Measurements from ENCODE around the gene CEP20.

The CEP20 gene

DNA sequence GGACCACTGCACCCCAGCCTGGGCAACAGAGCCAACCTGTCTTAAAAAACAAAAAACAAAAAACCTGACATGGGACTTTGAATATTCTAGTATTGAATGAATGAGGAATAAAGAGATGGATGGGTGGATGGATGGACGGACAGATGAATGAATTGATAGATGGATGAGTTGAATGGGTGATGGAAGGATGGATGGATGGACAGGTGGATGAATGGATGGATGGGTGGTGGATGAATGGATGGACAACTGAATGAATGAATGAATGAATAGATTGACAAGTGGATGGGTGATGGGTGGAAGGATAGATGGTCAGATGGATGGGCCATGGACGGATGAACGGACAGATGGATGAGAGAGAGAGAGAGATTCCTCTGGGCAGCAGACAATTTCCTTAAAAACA, 22.8 kb upstream of the CEP20 start:
- H3K4me1 Mint-ChIP-seq (ENCODE audit: low read depth in 2 of 2) = peaks cover 3 to 4% of the 10 kb centered on the region in 2 donors
- no peak overlapping the region for H3K27ac Mint-ChIP-seq
- H3K9me3 Mint-ChIP-seq = no peaks in the 10 kb centered on the region
- ATAC-seq (replicated peaks) (no peak), DNase-seq (no peak)
- peaks cover 6 to 7% of the 10 kb centered on the region in 2 donors for H3K27me3 Mint-ChIP-seq
- no peaks in the 10 kb centered on the region for H3K36me3 Mint-ChIP-seq (ENCODE audit: insufficient read depth)
- no peak overlapping the region for H3K4me3 Mint-ChIP-seq

DNA sequence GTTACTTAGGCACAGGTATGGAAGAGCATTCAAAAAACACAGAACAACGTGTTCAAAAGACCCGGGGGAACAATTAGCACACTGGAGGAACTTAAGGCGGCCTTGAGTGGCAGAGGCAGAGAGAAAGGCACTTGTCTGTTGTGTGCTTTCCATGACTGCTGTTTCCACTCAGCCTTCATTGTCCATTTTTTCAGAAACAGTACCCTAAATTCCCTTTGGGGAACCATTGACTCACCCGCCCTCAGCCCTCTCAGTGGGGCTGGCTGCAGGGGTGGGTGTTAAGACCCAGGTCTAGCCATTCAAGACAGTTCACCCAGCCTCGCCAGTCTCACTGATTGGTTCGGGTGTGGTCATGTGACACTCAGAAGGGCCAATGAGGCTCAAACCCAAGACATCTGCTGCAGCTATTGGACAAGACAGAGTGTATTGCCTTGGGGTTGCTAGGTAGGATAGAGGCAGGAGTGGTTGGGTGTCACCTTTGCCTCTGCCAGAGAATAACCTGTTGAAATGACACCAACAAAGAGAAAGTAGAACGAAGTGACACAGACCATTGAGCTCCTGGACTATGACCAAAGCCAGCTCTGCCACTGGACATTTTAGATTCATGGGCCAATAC, 19.6 kb upstream of the CEP20 start:
- ATAC-seq (replicated peaks) = peak; percentile 90
- Mint-ChIP-seq H3K9me3 (no peaks in the 10 kb centered on the region), H3K4me3 (no peak overlapping the region), H3K4me1 (ENCODE audit: low read depth in 2 of 2) (peaks cover 2 to 3% of the 10 kb centered on the region in 2 donors), H3K27me3 (peaks cover 6 to 7% of the 10 kb centered on the region in 2 donors), H3K36me3 (ENCODE audit: insufficient read depth) (no peaks in the 10 kb centered on the region), H3K27ac (no peak overlapping the region)
- peak; percentile 6 to 21 (median 7) for DNase-seq

DNA sequence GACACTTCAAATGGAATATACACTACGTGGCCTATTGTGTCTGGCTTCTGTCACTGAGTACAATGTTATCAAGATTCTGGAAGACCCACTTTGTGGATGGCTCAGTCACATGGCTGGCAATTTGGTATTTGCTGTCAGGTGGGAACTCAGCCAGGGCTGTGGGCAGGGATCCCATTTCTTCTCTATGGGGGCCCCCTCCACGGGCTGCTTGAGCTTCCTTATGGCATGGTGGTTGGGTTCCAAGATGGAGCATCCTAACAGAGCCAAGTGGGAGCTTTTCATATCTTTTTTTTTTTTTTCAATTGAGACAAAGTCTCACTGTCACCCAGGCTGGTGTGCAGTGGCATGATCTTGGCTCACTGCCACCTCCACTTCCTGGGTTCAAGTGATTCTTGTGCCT, 18.0 kb upstream of the CEP20 start:
- H3K9me3 Mint-ChIP-seq = no peaks in the 10 kb centered on the region
- peaks cover 0 to 3% of the 10 kb centered on the region in 2 donors for H3K4me1 Mint-ChIP-seq (ENCODE audit: low read depth in 2 of 2)
- no peak overlapping the region for H3K4me3 Mint-ChIP-seq
- no peak for DNase-seq
- no peak overlapping the region for H3K27ac Mint-ChIP-seq
- H3K27me3 Mint-ChIP-seq = peaks cover 6 to 7% of the 10 kb centered on the region in 2 donors
- H3K36me3 Mint-ChIP-seq (ENCODE audit: insufficient read depth) = no peaks in the 10 kb centered on the region
- ATAC-seq (replicated peaks) = no peak

DNA sequence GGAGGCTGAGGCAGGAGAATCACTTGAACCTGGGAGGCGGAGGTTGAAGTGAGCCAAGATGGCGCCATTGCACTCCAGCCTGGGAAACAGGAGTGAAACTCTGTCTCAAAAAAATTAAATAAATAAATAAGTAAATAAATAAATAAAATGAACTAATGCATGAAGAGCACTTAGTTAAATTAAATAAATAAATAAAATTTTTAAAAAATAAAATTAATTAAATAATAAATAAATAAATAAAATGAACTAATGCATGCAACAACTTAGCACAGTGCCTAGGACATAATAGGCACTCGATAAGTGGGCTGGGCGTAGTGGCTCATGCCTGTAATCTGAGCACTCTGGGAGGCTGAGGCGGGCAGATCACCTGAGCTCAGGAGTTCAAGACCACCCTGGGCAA, 15.6 kb upstream of the CEP20 start:
- Mint-ChIP-seq H3K9me3 (no peaks in the 10 kb centered on the region), H3K36me3 (ENCODE audit: insufficient read depth) (no peaks in the 10 kb centered on the region), H3K4me1 (ENCODE audit: low read depth in 2 of 2) (peaks cover 0 to 3% of the 10 kb centered on the region in 2 donors), H3K27me3 (peaks cover 6 to 7% of the 10 kb centered on the region in 2 donors), H3K4me3 (no peak overlapping the region), H3K27ac (no peak overlapping the region)
- ATAC-seq (replicated peaks) = no peak
- no peak for DNase-seq

DNA sequence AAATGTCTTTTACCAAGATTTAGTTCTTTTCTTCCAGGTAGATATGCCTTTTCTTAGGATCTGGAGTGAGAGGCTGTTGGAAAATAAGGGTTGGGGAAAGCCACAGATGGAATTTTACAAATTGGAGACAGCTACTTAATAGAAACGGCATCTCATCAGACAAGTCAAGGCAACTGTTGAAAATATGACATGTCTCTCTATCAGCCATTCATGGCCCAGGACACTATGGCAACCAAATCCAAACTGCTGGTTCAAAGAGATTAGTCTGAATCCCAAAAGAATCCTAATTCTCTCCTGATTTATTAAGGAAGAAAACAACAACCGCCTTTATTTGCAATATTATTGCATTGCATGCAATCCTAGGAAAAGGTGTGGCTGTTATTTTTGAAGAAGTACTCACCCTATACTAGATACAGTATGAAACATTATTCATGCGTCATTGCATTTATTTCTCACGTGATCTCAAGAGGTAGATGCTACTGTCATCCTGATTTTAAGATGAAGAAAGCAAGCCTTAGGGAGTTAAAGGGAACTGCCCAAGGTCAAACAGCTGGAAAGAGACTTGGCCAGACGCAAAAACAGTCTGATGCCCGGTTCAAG, 12.6 kb upstream of the CEP20 start:
- ATAC-seq (replicated peaks) = no peak
- H3K4me1 Mint-ChIP-seq (ENCODE audit: low read depth in 2 of 2) = no peaks in the 10 kb centered on the region

DNA sequence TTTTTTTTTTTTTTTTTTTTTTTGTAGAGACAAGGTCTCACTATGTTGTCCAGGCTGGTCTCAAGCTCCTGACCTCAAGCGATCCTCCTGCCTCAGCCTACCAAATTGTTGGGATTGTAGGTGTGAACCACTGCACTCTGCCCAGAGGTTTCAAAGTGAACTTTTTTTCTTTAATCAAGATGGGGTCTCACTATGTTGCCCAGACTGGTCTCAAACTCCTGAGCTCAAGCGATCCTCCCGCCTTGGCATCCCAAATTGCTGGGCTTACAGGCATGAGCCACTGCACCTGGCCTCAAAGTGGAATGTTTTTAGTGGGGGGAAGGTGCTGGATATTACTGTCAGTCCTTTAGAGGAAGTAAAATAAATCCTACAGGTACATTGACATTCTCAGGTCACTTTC, 12.0 kb upstream of the CEP20 start:
- ATAC-seq (replicated peaks) (no peak), DNase-seq (no peak)
- H3K9me3 Mint-ChIP-seq = no peaks in the 10 kb centered on the region
- H3K27ac Mint-ChIP-seq = no peak overlapping the region
- H3K4me3 Mint-ChIP-seq = no peak overlapping the region
- no peaks in the 10 kb centered on the region for H3K36me3 Mint-ChIP-seq (ENCODE audit: insufficient read depth)
- H3K4me1 Mint-ChIP-seq (ENCODE audit: low read depth in 2 of 2) = no peaks in the 10 kb centered on the region
- no peaks in the 10 kb centered on the region for H3K27me3 Mint-ChIP-seq

More for the DNA sequence above, 12.6 kb upstream of the CEP20 start:
- no peaks in the 10 kb centered on the region for H3K27me3 Mint-ChIP-seq
- DNase-seq = no peak
- H3K4me3 Mint-ChIP-seq = no peak overlapping the region
- H3K9me3 Mint-ChIP-seq = no peaks in the 10 kb centered on the region
- no peaks in the 10 kb centered on the region for H3K36me3 Mint-ChIP-seq (ENCODE audit: insufficient read depth)
- no peak overlapping the region for H3K27ac Mint-ChIP-seq

DNA sequence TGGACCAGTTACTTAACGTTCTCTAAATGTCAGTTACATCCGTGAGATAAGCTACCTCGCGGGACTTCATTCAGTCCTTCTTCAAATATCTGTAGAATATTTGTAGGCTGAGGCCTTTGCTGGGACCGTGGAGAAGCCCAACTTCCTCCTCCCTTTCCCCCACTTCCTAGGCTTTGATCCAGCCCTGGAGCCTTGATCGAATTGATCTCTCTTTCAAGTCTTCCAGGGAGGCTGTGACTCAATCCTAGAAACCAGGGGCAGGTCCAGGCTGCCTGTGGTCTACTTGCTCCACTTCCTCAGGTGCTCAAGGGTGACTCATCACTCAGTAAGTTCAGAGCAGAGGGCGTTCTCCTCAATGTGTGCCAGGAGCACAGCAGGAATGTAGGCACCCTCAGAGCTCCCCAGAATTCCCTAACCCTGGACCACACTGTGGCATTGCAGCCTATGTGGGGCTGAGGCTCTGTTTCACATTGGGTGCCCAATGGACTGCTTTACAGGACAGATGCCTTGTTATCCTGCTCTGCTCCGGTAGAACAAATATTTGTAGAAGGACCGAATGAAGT, 11.2 kb upstream of the CEP20 start:
- no peak for DNase-seq
- no peaks in the 10 kb centered on the region for H3K4me1 Mint-ChIP-seq (ENCODE audit: low read depth in 2 of 2)
- H3K27ac Mint-ChIP-seq = no peak overlapping the region
- no peaks in the 10 kb centered on the region for H3K36me3 Mint-ChIP-seq (ENCODE audit: insufficient read depth)
- H3K27me3 Mint-ChIP-seq = no peaks in the 10 kb centered on the region
- no peaks in the 10 kb centered on the region for H3K9me3 Mint-ChIP-seq
- no peak for ATAC-seq (replicated peaks)
- H3K4me3 Mint-ChIP-seq = no peak overlapping the region

DNA sequence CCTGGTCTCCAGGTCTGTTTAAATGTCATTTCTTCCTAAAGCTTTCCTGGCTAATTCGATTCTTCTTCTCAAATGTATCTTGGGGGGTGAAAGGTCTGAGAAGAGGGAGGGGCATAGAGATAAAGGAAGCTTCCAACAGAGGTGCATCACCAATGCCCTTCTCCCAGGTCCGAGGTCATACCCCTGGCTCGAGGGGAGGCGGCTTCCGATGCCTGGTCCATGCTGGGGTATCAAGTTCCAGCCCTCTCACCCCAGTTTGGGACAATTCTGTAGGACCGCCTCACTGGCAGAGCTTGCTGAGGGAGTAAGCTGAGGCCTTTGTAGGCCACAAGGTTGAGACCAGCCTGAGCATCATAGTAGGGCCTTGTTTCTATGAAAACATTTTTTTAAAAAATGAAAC, 10.3 kb upstream of the CEP20 start:
- no peaks in the 10 kb centered on the region for H3K9me3 Mint-ChIP-seq
- no peak overlapping the region for H3K4me3 Mint-ChIP-seq
- no peaks in the 10 kb centered on the region for H3K36me3 Mint-ChIP-seq (ENCODE audit: insufficient read depth)
- H3K4me1 Mint-ChIP-seq (ENCODE audit: low read depth in 2 of 2) = no peaks in the 10 kb centered on the region
- H3K27ac Mint-ChIP-seq = peak overlapping the region in 1 of 2 donors; percentile 49
- ATAC-seq (replicated peaks) (no peak), DNase-seq (no peak)
- no peaks in the 10 kb centered on the region for H3K27me3 Mint-ChIP-seq

DNA sequence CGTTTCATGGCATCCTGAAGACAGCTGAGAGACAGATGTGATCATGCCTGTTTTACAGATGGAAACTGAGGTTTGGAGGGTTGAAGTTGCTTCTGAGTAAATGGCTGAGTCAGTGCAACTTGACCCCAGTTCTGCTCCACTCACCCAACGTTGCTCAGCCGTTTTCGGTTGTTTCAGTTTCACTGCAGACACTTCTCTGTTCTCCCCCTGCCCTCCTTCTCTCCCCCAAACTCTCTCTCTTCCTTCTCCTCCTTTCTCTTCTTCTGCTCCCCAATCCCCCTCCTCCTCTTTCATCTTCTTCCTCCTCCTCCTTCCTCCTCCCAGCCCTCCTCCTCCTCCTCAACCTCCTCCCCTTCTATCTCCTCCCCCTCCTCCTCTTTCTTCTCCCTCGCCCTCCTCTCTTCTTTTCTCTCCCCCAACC, 9.4 kb upstream of the CEP20 start:
- no peaks in the 10 kb centered on the region for H3K4me1 Mint-ChIP-seq (ENCODE audit: low read depth in 2 of 2)
- H3K9me3 Mint-ChIP-seq = no peaks in the 10 kb centered on the region
- H3K27me3 Mint-ChIP-seq = no peaks in the 10 kb centered on the region
- H3K4me3 Mint-ChIP-seq = no peak overlapping the region
- H3K27ac Mint-ChIP-seq = peak overlapping the region in 1 of 2 donors; percentile 49
- ATAC-seq (replicated peaks) = no peak
- no peaks in the 10 kb centered on the region for H3K36me3 Mint-ChIP-seq (ENCODE audit: insufficient read depth)
- DNase-seq = no peak

DNA sequence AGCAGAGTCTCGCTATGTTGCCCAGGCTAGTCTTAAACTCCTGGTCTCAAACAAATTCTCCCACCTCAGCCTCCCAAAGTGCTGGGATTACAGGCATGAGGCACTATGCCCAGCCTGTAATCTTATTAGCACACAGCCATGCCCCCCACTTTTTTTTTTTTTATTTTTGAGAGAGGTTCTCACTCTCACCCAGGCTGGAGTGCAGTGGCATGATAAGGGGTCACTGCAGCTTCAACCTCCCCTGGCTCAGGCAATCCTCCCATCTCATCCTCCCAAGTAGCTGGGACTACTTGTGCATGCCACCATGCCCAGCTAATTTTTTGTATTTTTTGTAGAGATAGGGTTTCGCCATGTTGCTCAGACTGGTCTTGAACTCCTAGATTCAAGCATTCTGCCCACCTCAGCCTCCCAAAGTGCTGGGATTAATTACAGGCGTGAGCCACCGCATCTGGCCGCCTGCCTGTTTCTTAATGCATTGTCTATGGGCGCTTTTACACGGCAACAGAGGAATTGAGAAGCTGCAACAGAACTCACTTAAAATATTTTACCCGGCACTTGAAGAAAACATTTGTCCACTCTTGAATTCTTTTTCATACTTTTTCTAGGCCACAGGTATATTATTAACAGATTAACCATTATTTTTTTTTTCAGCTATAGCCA, 8.8 kb upstream of the CEP20 start:
- ATAC-seq (replicated peaks) (no peak), DNase-seq (no peak)
- Mint-ChIP-seq H3K36me3 (ENCODE audit: insufficient read depth) (no peaks in the 10 kb centered on the region), H3K4me1 (ENCODE audit: low read depth in 2 of 2) (no peaks in the 10 kb centered on the region), H3K27ac (peak overlapping the region in 1 of 2 donors; percentile 49), H3K27me3 (no peaks in the 10 kb centered on the region), H3K4me3 (no peak overlapping the region), H3K9me3 (no peaks in the 10 kb centered on the region)

DNA sequence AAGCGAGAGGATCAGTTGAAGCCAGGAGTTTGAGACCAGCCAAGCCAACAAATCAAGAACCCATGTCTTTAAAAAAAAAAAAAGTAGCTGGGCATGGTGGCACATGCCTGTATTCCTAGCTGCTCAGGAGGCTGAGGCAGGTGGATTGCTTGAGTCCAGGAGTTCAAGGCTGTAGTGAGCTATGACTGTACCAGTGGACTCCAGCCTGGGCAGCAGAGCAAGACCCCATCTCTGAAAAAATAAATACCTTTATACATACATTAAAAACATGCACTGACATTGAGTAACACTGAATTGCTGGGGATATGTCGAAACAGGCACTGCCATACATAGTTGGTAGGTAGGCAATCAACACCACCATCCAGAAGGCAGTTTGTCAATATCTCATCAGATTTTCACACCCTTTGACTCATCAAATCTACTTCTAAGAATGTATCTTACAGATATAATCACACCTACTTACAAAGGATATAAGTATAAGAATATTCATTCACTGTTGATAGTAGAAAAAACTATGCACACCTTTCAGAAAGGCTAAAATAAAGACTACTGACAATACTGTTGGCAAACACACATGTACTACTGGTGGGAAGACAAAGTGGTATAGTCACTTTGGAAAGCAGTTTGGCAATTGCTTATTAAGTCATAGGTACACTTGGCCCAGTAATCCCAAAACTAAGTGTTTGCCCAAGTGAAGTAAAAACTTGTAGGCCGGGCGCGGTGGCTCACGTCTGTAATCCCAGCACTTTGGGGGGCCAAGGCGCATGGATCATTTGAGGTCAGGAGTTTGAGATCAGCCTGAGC, 6.4 kb upstream of the CEP20 start:
- no peaks in the 10 kb centered on the region for H3K36me3 Mint-ChIP-seq (ENCODE audit: insufficient read depth)
- H3K4me1 Mint-ChIP-seq (ENCODE audit: low read depth in 2 of 2) = peaks cover 0 to 4% of the 10 kb centered on the region in 2 donors
- no peaks in the 10 kb centered on the region for H3K27me3 Mint-ChIP-seq
- H3K27ac Mint-ChIP-seq = no peak overlapping the region
- H3K9me3 Mint-ChIP-seq = no peaks in the 10 kb centered on the region
- no peak overlapping the region for H3K4me3 Mint-ChIP-seq
- no peak for ATAC-seq (replicated peaks)
- no peak for DNase-seq

DNA sequence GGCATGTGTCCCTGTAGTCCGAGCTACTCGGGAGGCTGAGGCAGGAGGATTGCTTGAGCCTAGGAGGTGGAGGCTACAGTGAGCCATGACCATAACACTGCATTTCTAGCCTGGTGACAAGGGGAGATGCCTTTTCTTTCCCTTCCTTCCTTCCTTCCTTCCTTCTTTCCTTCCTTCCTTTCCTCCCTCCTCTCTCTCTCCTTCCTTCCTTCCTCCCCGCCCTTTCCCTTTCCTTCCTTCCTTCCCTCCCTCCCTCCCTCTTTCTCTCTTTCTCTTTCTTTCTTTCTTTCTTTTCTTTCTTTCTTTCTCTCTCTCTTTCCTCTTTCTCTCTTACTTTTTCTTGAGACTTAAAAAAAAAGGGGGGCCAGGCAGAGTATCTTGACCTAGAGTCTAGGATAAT, 3.1 kb upstream of the CEP20 start:
- H3K36me3 Mint-ChIP-seq (ENCODE audit: insufficient read depth) = peaks cover 9% of the 10 kb centered on the region
- no peak overlapping the region for H3K27ac Mint-ChIP-seq
- DNase-seq (no peak), ATAC-seq (replicated peaks) (no peak)
- H3K9me3 Mint-ChIP-seq = no peaks in the 10 kb centered on the region
- peaks cover 20 to 23% of the 10 kb centered on the region in 2 donors for H3K4me1 Mint-ChIP-seq (ENCODE audit: low read depth in 2 of 2)
- no peaks in the 10 kb centered on the region for H3K27me3 Mint-ChIP-seq
- H3K4me3 Mint-ChIP-seq = no peak overlapping the region

DNA sequence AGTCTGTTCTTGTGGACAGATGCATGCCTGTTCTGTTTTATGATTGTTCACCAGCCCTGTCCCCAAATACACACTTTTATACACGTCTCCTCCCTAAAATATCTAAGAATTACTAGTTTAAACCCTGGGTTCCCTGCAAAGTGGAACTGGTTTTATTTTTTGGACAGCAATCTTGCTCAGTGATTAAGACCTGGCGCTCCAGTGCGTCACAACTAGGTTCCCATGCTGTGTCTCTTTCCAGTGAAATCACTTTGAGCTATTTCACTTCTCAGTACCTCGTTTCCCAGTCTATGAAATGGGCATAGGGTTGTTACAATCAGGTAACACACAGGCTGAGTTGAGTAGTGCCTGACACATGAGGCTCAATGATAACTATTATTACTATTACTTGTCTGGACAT, 1.1 kb downstream of the CEP20 start:
- no peaks in the 10 kb centered on the region for H3K9me3 Mint-ChIP-seq
- DNase-seq (no peak), ATAC-seq (replicated peaks) (no peak)
- peak overlapping the region in 1 of 2 donors; percentile 96 for H3K27ac Mint-ChIP-seq
- H3K36me3 Mint-ChIP-seq (ENCODE audit: insufficient read depth) = peaks cover 20% of the 10 kb centered on the region
- peak overlapping the region; percentile 96 to 100 for H3K4me3 Mint-ChIP-seq
- no peaks in the 10 kb centered on the region for H3K27me3 Mint-ChIP-seq
- H3K4me1 Mint-ChIP-seq (ENCODE audit: low read depth in 2 of 2) = peaks cover 31 to 34% of the 10 kb centered on the region in 2 donors

All from effector memory CD8-positive, alpha-beta T cell (primary cell).